ENCODE results near the gene KCNT2. TPM values are rescaled to one million over a fixed set of nuclear protein-coding genes. Genes with fewer than 3 reads are reported as not detected.

Gene KCNT2
- polyA plus RNA-seq, 1 donor from 2014 or later, result 21.4 TPM

DNA sequence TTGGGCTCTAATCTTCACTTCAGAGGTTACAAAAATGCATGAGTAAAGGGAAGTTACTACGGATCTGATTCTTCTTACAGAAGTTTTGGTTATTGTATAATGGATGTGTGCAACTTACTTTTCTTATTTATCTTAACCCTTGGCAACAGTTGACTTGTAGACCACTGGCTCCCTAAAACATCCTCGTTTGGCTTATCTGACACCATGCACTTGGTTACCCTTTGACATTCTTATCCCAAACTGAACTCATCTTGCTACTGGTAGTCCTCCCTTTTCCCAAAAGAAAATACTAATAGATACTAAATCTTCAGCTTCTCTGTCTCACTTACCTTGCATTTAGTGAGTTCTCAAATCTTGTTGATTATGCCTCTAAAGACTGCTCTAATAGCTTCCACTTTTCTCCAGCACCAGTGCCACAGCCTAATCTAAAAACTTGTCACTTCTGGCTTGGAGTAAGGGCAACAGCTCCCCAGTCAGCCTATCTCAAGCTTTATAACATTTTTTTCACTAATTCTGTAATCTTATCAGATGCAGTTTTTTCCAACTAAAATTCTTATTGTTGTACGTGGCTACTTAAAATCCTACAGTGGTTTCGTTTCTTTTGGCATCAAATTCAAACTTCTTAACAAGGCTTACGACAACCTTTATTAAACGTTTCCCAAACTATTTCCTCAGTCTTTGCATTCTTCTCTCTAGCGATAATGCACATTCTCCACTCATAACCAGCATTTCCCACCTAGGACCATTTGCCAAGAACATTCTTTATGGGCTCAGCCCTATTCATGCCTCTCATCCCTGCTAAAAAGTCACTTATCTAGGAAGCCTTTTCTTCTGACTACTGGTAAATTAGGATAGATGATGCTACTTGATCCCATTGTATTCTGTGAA lies 204.2 kb downstream of the KCNT2 start:
- H3K79me2 ChIP-seq (replicated peaks; ENCODE audit: insufficient read depth, low read length), result no peaks in the 10 kb centered on the region
- no peaks in the 10 kb centered on the region for H4K20me1 ChIP-seq (ENCODE audit: insufficient read depth)
- H3K4me3 ChIP-seq (ENCODE audit: low read length), result no peak overlapping the region
- H3K9me3 ChIP-seq (ENCODE audit: low read length), result no peaks in the 10 kb centered on the region
- H3K27me3 ChIP-seq (ENCODE audit: insufficient read depth, low read depth, low read length), result no peaks in the 10 kb centered on the region
- no peaks in the 10 kb centered on the region for H3K36me3 ChIP-seq (ENCODE audit: insufficient read depth, low read length)
- TF ChIP-seq POLR2AphosphoS5 (IDR thresholded peaks at IDR 0.05) (no peak), SMC3 (conservative IDR thresholded peaks at IDR 0.05; ENCODE audit: poor library complexity) (no peak), RAD21 (conservative IDR thresholded peaks at IDR 0.05) (no peak), EP300 (conservative IDR thresholded peaks at IDR 0.05; ENCODE audit: poor library complexity, severe bottlenecking) (no peak), TAF1 (IDR thresholded peaks at IDR 0.05; ENCODE audit: low read depth) (no peak), EZH2 (IDR thresholded peaks at IDR 0.05; ENCODE audit: borderline replicate concordance, insufficient read depth, low read length, poor library complexity, severe bottlenecking) (no peak), MXI1 (conservative IDR thresholded peaks at IDR 0.05; ENCODE audit: poor library complexity, severe bottlenecking) (no peak)
- TF ChIP-seq, protein P1, sequence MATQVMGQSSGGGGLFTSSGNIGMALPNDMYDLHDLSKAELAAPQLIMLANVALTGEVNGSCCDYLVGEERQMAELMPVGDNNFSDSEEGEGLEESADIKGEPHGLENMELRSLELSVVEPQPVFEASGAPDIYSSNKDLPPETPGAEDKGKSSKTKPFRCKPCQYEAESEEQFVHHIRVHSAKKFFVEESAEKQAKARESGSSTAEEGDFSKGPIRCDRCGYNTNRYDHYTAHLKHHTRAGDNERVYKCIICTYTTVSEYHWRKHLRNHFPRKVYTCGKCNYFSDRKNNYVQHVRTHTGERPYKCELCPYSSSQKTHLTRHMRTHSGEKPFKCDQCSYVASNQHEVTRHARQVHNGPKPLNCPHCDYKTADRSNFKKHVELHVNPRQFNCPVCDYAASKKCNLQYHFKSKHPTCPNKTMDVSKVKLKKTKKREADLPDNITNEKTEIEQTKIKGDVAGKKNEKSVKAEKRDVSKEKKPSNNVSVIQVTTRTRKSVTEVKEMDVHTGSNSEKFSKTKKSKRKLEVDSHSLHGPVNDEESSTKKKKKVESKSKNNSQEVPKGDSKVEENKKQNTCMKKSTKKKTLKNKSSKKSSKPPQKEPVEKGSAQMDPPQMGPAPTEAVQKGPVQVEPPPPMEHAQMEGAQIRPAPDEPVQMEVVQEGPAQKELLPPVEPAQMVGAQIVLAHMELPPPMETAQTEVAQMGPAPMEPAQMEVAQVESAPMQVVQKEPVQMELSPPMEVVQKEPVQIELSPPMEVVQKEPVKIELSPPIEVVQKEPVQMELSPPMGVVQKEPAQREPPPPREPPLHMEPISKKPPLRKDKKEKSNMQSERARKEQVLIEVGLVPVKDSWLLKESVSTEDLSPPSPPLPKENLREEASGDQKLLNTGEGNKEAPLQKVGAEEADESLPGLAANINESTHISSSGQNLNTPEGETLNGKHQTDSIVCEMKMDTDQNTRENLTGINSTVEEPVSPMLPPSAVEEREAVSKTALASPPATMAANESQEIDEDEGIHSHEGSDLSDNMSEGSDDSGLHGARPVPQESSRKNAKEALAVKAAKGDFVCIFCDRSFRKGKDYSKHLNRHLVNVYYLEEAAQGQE (IDR thresholded peaks at IDR 0.05; ENCODE audit: borderline replicate concordance), result no peak
- TF ChIP-seq, protein P2, sequence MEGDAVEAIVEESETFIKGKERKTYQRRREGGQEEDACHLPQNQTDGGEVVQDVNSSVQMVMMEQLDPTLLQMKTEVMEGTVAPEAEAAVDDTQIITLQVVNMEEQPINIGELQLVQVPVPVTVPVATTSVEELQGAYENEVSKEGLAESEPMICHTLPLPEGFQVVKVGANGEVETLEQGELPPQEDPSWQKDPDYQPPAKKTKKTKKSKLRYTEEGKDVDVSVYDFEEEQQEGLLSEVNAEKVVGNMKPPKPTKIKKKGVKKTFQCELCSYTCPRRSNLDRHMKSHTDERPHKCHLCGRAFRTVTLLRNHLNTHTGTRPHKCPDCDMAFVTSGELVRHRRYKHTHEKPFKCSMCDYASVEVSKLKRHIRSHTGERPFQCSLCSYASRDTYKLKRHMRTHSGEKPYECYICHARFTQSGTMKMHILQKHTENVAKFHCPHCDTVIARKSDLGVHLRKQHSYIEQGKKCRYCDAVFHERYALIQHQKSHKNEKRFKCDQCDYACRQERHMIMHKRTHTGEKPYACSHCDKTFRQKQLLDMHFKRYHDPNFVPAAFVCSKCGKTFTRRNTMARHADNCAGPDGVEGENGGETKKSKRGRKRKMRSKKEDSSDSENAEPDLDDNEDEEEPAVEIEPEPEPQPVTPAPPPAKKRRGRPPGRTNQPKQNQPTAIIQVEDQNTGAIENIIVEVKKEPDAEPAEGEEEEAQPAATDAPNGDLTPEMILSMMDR (IDR thresholded peaks at IDR 0.05; ENCODE audit: poor library complexity, severe bottlenecking), result no peak
- no peak overlapping the region for H2AFZ ChIP-seq (ENCODE audit: low read depth, low read length)
- H3K27ac ChIP-seq (ENCODE audit: low read length), result no peak overlapping the region
- H3K9me2 ChIP-seq (ENCODE audit: insufficient read depth, low read length), result no peaks in the 10 kb centered on the region
- no peak overlapping the region for H3K4me2 ChIP-seq (ENCODE audit: low read length)
- no peak overlapping the region for H3K9ac ChIP-seq (ENCODE audit: low read length)
- no peaks in the 10 kb centered on the region for H3F3A ChIP-seq (ENCODE audit: insufficient read depth, low read length, poor library complexity, severe bottlenecking)

DNA sequence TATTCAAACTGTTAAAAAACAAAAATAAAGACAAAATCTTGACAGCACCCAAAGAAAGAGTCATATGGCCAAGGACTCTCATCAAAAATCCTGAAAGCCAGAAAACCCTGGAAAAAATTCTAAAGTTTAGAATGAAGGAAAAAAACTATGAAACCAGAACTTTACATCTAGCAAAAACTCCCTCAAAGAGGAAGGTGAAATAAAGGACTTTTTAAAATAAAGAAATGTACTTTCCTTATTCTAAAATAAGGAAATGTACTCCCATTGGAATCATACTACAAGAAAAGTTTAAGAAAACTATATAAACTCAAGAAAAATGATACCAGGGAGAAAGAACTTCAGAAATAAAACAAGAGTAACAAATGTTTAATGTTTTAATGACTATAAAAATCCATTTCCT lies 206.3 kb downstream of the KCNT2 start:
- no peak overlapping the region for H3K4me2 ChIP-seq (ENCODE audit: low read length)
- H3K36me3 ChIP-seq (ENCODE audit: insufficient read depth, low read length), result no peaks in the 10 kb centered on the region
- H4K20me1 ChIP-seq (ENCODE audit: insufficient read depth), result no peaks in the 10 kb centered on the region
- H3K79me2 ChIP-seq (replicated peaks; ENCODE audit: insufficient read depth, low read length), result no peaks in the 10 kb centered on the region
- no peak overlapping the region for H3K9ac ChIP-seq (ENCODE audit: low read length)
- no peaks in the 10 kb centered on the region for H3F3A ChIP-seq (ENCODE audit: insufficient read depth, low read length, poor library complexity, severe bottlenecking)
- H3K9me2 ChIP-seq (ENCODE audit: insufficient read depth, low read length), result no peaks in the 10 kb centered on the region
- no peaks in the 10 kb centered on the region for H3K9me3 ChIP-seq (ENCODE audit: low read length)
- H3K4me3 ChIP-seq (ENCODE audit: low read length), result no peak overlapping the region
- no peak for TF ChIP-seq MXI1 (conservative IDR thresholded peaks at IDR 0.05; ENCODE audit: poor library complexity, severe bottlenecking)
- no peak for TF ChIP-seq EP300 (conservative IDR thresholded peaks at IDR 0.05; ENCODE audit: poor library complexity, severe bottlenecking)
- H3K27ac ChIP-seq (ENCODE audit: low read length), result no peak overlapping the region
- no peak overlapping the region for H2AFZ ChIP-seq (ENCODE audit: low read depth, low read length)
- no peaks in the 10 kb centered on the region for H3K27me3 ChIP-seq (ENCODE audit: insufficient read depth, low read depth, low read length)

Measured in neural cell (in vitro differentiated cells).